AML-193 (cell line): ENCODE results near the gene SLC29A1.

Experiments
- DNase-seq, 2 experiments: peaks; one replicate each; lab custom pipeline; 2025; lab: John Stamatoyannopoulos, UW

Gene SLC29A1

GRCh38 chr6:44237021-44237812 is 13.8 kb downstream of the SLC29A1 start:
- peak; percentile 94 to 96 for DNase-seq

- DNase-seq: peak; percentile 57 to 75
These were observed 14.5 kb downstream of the SLC29A1 start for GRCh38 chr6:44237813-44238433.

GRCh38 chr6:44238687-44239350 is 15.4 kb downstream of the SLC29A1 start:
- DNase-seq: no peak

DNA sequence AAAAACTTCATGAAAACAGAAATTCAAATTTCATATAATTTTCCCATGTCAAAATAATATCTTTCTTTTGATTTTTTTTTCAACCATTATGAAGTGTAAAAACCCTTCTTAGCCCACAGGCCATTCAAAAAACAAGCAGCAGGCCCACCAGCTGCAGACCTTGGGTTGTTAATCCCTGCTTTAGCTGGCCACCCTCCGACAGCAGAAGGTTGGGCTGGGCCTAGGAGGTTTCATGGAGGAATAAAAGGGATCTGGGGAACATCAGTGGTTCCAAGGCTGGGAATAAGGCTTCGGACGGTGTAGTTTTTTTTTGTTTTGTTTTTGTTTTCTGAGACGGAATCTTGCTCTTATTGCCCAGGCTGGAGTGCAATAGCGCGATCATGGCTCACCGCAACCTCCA is 19.9 kb downstream of the SLC29A1 start:
- no peak for DNase-seq

DNA sequence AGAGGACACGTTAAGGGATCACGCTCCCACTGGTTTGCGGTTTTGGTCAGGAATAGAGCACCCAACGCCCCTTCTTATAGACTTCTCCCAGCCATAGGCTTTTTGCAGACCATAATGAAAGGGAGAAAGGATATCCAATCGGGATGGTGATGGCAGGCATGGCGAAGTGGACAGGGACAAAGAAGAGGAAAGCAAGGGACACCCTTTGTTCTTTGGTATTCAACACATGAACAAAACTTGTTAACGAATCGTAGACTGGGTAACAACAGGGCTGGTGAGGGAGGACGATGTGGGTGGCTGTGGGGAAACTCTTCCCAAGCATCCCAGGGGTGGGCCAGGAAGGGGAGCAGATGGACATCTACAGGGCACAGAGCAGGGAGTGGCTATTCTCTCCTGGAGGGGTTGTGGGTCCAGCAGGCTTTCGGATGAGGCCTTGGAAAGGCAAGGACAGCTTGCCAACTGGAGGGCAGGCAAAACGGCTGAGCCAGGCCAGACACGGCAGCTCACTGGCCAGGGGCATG is 22.1 kb downstream of the SLC29A1 start:
- no peak for DNase-seq

GRCh38 chr6:44245912-44246662 is 22.7 kb downstream of the SLC29A1 start:
- peak; percentile 76 to 77 for DNase-seq

DNA sequence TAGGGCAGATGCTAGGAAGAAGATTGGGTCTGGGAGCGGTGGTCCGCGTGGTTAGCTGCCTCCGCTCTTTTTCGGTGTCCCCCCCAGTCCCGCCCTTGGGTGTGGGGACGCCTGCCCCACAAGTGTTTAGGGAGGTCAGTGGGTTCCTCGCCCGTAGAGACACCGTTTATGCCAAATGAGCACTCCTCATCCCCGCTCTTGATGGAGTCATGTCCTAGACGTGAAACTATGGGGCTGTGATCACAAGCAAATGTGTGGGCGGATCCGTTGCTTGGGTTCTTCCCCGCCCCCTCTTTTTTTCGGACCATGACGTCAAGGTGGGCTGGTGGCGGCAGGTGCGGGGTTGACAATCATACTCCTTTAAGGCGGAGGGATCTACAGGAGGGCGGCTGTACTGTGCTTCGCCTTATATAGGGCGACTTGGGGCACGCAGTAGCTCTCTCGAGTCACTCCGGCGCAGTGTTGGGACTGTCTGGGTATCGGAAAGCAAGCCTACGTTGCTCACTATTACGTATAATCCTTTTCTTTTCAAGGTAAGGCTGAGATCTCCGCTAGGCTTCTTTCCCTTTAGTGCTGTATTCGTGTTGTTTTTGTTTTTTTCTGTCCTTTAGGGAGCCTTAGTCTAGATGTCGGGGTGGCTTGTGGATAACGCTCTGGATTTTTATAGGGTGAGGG is 23.4 kb downstream of the SLC29A1 start, which contains the start of gene HSP90AB1:
Gene HSP90AB1 (plus strand): TSS at position 439 of the 675 bp plus-strand sequence. CDS start 1,529 bp downstream, outside the sequence.
- peak; percentile 98 for DNase-seq

- peak; percentile 54 to 70 for DNase-seq
These were observed 24.2 kb downstream of the SLC29A1 start for GRCh38 chr6:44247338-44248302.

- DNase-seq: no peak
These were observed 25.2 kb downstream of the SLC29A1 start for GRCh38 chr6:44248579-44248978.

GRCh38 chr6:44249082-44249748 is 25.8 kb downstream of the SLC29A1 start:
- no peak for DNase-seq

- DNase-seq: no peak
These were observed 26.8 kb downstream of the SLC29A1 start for GRCh38 chr6:44250067-44250717.

DNA sequence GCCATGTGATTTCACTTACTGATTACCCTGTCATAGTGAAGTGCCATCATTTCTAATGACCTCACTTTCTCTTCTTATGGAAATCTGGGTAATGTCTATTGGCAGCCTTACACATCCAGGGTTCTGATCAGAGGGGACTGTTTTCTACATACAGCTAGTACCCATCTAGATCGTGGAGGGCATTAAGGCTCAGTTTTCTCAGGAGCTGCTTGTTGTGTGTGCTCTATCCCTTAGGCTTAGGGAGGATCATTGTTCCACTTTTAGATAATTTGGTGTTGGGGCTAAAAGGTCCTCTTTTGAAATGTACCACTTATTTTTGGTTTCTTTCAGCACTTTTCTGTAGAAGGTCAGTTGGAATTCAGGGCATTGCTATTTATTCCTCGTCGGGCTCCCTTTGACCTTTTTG is 27.3 kb downstream of the SLC29A1 start:
- no peak for DNase-seq

DNA sequence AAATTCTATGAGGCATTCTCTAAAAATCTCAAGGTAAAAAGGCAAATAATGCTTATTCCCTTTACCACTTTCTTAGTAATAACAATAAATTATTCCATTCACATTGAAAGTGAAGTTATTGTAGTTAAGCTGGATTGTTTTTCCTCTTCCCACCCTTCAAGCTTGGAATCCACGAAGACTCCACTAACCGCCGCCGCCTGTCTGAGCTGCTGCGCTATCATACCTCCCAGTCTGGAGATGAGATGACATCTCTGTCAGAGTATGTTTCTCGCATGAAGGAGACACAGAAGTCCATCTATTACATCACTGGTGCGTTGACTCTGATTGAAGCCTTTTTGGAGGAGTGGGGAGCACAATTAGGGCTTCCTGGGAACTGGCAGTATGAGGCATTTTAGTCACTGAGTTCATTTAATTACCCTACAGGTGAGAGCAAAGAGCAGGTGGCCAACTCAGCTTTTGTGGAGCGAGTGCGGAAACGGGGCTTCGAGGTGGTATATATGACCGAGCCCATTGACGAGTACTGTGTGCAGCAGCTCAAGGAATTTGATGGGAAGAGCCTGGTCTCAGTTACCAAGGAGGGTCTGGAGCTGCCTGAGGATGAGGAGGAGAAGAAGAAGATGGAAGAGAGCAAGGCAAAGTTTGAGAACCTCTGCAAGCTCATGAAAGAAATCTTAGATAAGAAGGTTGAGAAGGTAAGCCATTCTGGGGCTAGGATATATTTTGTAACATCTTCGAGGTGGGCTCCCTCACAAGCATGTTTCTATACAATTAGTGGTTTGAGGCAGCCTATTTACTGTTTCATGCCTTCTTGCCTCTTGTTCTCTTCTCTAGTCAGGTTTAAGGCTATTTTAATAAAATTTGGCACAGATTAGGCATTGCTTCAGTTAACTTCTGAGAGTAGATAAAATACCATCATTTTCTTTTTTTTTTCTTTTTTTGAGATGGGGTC is 28.5 kb downstream of the SLC29A1 start:
- no peak for DNase-seq

DNA sequence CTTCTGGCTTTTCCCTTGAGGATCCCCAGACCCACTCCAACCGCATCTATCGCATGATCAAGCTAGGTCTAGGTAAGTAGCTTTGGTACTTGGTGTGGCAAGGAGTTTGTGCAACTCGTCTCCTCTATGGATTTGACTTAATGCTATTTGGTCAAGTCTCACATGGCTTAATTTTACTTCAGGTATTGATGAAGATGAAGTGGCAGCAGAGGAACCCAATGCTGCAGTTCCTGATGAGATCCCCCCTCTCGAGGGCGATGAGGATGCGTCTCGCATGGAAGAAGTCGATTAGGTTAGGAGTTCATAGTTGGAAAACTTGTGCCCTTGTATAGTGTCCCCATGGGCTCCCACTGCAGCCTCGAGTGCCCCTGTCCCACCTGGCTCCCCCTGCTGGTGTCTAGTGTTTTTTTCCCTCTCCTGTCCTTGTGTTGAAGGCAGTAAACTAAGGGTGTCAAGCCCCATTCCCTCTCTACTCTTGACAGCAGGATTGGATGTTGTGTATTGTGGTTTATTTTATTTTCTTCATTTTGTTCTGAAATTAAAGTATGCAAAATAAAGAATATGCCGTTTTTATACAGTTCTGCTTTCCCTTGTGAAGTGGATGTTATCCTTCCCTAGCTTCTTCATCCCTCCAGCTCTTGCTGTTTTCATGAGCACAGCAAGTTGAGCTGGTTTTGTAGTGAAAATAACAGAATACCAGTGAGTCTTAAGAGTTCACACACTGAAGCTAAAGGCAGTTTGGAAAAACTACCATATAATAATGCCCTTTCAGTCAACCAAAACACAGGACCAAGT is 30.1 kb downstream of the SLC29A1 start:
- DNase-seq: peak; percentile 50 to 73

GRCh38 chr6:44254191-44255104 is 31.1 kb downstream of the SLC29A1 start:
- no peak for DNase-seq
